ENCODE results near the gene ATOSB. TPM values are rescaled to one million over a fixed set of nuclear protein-coding genes. Genes with fewer than 3 reads are reported as not detected.
A peak's percentile ranks its signal among the peaks of the same experiment; 100 is the strongest.

The ATOSB gene
- total and polyA plus RNA-seq, 9 of the 15 experiments (the other 6 are each of a cell fraction or from before 2014, with no cell fraction given): 0.45 to 8.0 (median 4.2) TPM

DNA sequence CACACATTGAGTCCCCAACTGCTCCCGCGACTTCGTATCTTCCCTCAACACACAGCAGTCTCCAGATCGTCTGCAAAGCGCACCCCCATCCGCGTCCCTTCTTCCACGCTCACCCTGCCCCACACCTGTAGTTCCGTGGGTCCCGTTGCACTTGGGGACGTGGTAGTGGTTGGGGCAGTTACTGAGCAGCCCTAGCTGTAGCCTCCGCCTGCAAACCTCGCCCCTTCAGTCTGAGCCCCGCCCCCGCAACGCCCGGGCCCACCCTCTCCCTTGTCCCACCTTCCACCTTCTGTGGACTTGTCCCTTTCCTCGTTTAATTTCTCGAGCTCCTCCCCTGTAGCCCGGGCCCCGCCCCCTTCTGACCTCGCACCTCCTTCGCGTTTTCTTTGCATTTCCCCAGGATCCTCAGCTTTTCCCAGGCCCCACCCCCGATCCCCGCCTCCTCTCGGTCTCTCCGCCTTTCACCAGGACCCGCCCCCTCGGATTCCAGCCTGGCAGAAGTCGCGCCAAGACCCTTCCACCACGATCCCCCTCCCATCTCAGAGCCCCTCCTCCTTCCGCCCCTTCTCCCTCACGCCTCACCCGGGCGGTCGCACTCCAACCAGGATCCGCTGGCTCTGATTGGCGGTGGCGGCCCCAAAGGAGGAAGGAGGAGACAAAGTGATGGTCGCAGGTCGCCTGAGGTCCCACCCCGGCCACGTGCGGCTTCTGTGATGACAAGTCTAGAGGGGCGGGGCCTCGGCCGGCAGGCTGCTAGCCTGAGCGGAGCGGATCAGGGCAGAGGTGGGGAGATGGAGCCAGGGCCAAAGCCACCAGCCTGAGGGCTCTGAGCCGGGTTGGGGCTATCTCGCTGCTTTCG, at the start of gene ATOSB (continued):
- TF ChIP-seq, protein P1, sequence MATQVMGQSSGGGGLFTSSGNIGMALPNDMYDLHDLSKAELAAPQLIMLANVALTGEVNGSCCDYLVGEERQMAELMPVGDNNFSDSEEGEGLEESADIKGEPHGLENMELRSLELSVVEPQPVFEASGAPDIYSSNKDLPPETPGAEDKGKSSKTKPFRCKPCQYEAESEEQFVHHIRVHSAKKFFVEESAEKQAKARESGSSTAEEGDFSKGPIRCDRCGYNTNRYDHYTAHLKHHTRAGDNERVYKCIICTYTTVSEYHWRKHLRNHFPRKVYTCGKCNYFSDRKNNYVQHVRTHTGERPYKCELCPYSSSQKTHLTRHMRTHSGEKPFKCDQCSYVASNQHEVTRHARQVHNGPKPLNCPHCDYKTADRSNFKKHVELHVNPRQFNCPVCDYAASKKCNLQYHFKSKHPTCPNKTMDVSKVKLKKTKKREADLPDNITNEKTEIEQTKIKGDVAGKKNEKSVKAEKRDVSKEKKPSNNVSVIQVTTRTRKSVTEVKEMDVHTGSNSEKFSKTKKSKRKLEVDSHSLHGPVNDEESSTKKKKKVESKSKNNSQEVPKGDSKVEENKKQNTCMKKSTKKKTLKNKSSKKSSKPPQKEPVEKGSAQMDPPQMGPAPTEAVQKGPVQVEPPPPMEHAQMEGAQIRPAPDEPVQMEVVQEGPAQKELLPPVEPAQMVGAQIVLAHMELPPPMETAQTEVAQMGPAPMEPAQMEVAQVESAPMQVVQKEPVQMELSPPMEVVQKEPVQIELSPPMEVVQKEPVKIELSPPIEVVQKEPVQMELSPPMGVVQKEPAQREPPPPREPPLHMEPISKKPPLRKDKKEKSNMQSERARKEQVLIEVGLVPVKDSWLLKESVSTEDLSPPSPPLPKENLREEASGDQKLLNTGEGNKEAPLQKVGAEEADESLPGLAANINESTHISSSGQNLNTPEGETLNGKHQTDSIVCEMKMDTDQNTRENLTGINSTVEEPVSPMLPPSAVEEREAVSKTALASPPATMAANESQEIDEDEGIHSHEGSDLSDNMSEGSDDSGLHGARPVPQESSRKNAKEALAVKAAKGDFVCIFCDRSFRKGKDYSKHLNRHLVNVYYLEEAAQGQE (IDR thresholded peaks at IDR 0.05; ENCODE audit: borderline replicate concordance): peak; percentile 88
- TF ChIP-seq, protein P1 (CRISPR knock-in tag; IDR thresholded peaks at IDR 0.05; ENCODE audit: low read depth): no peak
- TF ChIP-seq RBBP5 (IDR thresholded peaks at IDR 0.05; ENCODE audit: borderline replicate concordance, insufficient read depth, low read length, poor library complexity, severe bottlenecking) (peak; percentile 21), MEIS2 (IDR thresholded peaks at IDR 0.05; ENCODE audit: partially characterized antibody) (peak; percentile 69), ZC3H4 (CRISPR knock-in tag; IDR thresholded peaks at IDR 0.05; ENCODE audit: borderline replicate concordance) (no peak), ZNF316 (IDR thresholded peaks at IDR 0.05) (no peak), E2F3 (CRISPR knock-in tag; IDR thresholded peaks at IDR 0.05) (0 out of 2 replicates have a peak, but pooled peaks have one; percentile 17), NR2C2 (CRISPR knock-in tag; IDR thresholded peaks at IDR 0.05) (no peak), NR2C2 (tag; IDR thresholded peaks at IDR 0.05) (peak; percentile 17; the same call in 1 of the 2 replicates), BHLHE40 (IDR thresholded peaks at IDR 0.05; ENCODE audit: low read length) (peak; percentile 95)
- TF ChIP-seq, protein P2, sequence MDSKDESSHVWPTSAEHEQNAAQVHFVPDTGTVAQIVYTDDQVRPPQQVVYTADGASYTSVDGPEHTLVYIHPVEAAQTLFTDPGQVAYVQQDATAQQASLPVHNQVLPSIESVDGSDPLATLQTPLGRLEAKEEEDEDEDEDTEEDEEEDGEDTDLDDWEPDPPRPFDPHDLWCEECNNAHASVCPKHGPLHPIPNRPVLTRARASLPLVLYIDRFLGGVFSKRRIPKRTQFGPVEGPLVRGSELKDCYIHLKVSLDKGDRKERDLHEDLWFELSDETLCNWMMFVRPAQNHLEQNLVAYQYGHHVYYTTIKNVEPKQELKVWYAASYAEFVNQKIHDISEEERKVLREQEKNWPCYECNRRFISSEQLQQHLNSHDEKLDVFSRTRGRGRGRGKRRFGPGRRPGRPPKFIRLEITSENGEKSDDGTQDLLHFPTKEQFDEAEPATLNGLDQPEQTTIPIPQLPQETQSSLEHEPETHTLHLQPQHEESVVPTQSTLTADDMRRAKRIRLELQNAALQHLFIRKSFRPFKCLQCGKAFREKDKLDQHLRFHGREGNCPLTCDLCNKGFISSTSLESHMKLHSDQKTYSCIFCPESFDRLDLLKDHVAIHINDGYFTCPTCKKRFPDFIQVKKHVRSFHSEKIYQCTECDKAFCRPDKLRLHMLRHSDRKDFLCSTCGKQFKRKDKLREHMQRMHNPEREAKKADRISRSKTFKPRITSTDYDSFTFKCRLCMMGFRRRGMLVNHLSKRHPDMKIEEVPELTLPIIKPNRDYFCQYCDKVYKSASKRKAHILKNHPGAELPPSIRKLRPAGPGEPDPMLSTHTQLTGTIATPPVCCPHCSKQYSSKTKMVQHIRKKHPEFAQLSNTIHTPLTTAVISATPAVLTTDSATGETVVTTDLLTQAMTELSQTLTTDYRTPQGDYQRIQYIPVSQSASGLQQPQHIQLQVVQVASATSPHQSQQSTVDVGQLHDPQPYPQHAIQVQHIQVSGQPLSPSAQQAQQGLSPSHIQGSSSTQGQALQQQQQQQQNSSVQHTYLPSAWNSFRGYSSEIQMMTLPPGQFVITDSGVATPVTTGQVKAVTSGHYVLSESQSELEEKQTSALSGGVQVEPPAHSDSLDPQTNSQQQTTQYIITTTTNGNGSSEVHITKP (IDR thresholded peaks at IDR 0.05; ENCODE audit: partially characterized antibody): peak; percentile 13
- TF ChIP-seq, protein P3, sequence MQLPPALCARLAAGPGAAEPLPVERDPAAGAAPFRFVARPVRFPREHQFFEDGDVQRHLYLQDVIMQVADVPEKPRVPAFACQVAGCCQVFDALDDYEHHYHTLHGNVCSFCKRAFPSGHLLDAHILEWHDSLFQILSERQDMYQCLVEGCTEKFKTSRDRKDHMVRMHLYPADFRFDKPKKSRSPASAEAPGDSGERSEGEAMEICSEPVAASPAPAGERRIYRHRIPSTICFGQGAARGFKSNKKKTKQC (CRISPR knock-in tag; IDR thresholded peaks at IDR 0.05): peak; percentile 42; the same call in 1 of the 2 replicates
